Progenitor cell of endocrine pancreas (in vitro differentiated cells): ENCODE data around the gene PIM1. TPM values are rescaled to one million over a fixed set of nuclear protein-coding genes. Genes with fewer than 3 reads are reported as not detected.

ENCODE experiments used
- DNase-seq: peaks from one replicate; pipeline ENCODE4 v3.0.0; 2021; ENCODE audit warnings: low spot score; ENCODE audit not compliant: unreplicated experiment
- H3K27ac Mint-ChIP-seq: 2 replicates; pipeline ENCODE4 v1.8.0; 2021; ENCODE audit warnings: mild to moderate bottlenecking, moderate library complexity, mixed read lengths
- H3K27me3 Mint-ChIP-seq: 2 replicates; pipeline ENCODE4 v1.8.0; 2021; ENCODE audit warnings: mixed read lengths
- H3K36me3 Mint-ChIP-seq: 2 replicates; pipeline ENCODE4 v1.8.0; 2022; ENCODE audit warnings: mixed read lengths; ENCODE audit not compliant: insufficient read depth
- H3K4me1 Mint-ChIP-seq: 2 replicates; pipeline ENCODE4 v1.8.0; 2021; ENCODE audit warnings: low read depth, mixed read lengths
- H3K4me3 Mint-ChIP-seq: 2 replicates; pipeline ENCODE4 v1.8.0; 2021; ENCODE audit warnings: low read depth, mild to moderate bottlenecking, moderate library complexity, mixed read lengths
- H3K9me3 Mint-ChIP-seq: 2 replicates; pipeline ENCODE4 v1.8.0; 2021; ENCODE audit warnings: low read depth, mixed read lengths
- CTCF ChIP-seq: fragments of 200-600 bp; sonication (generic); IDR thresholded peaks from one replicate; pipeline ENCODE4 v1.5.0; 2021; ENCODE audit warnings: antibody characterized with exemption, mild to moderate bottlenecking; ENCODE audit not compliant: unreplicated experiment
- total RNA-seq: library from RNA; stranded (reverse); gene quantifications from 2 replicates; pipeline ENCODE4 v1.2.1, GENCODE V29; 2021

PIM1 gene
- total RNA-seq, 1 donor from 2014 or later = 19.7 TPM

DNA sequence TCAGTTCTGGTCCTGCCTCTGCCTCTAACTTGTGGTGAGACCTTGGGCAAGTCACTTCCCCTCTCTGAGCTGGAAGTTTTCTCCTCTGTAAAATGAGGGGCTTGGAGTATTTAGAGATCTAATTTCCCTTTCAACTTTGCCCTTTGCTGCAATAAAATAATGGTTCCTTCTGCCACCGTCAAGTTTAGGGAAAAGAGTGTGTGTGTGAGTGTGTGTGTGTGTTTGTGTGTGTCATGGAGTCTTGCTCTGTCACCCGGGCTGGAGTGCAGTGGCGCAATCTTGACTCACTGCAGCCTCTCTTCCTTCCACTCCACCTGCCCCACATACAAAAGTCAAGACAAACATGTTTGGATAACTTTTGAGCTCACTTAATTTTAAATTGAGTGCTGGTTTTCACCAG lies 39.2 kb upstream of the PIM1 start:
- Mint-ChIP-seq H3K4me3 (no peak overlapping the region), H3K27ac (peak overlapping the region; percentile 60), H3K27me3 (no peaks in the 10 kb centered on the region), H3K9me3 (no peaks in the 10 kb centered on the region), H3K4me1 (peaks cover 55% of the 10 kb centered on the region), H3K36me3 (no peaks in the 10 kb centered on the region)
- DNase-seq = no peak
- TF ChIP-seq CTCF = no peak

DNA sequence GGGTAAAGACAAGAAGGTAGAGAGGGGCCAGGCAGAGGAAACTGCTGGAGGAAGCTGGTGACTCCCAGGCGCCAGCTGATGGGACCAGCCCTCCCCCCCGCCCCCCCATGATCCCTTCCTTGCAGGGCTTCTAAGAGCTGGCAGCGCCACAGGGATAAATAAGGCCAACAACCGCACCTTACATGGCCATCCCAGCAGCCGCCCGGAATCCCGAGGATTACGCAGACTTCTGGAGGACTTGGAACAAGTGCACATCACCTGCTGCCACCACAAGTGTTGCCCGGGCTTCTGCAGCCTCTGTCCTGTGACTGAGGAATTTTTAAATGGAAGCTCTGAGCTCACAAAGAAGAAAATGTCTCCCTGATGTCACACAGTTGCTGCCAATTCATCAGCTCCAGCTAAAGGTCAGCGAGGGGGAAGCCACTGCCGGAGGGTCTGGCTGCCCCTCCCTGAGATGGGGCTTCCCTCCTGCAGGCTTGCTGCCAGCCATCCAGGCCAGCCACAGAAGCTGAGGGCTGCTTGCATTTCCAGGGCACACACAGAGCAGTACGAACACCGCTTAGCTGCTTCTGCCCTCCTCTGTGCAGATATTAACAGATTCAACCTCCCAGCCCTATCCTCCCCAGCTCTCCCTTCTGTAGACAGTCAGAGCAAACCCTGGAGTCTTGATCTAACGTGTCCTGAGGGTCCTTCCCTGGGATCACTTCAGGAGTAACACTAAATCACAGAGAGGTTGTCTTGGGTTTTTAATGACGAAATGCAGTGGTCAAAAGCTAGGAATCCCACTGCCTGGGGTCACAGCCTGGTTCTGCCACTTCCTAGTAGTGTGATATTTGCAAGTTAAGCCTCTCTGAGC lies 38.6 kb upstream of the PIM1 start:
- no peaks in the 10 kb centered on the region for H3K27me3 Mint-ChIP-seq
- no peak overlapping the region for H3K4me3 Mint-ChIP-seq
- no peaks in the 10 kb centered on the region for H3K36me3 Mint-ChIP-seq

DNA sequence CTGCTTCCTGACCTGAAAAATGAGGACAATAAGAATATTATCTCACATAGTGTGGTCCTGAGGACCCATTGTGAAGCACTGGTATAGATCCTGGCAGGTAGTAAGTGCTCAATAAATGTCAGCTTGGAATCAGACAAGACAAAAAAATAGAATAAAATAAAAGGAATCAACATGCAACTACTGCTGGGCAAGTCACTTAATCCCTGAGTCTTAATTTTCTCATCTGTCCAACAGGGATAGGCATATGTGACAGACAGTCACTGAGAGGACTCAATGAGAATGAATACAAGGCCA lies 38.0 kb upstream of the PIM1 start:
- Mint-ChIP-seq H3K9me3 (no peaks in the 10 kb centered on the region), H3K27me3 (no peaks in the 10 kb centered on the region), H3K4me1 (peaks cover 54% of the 10 kb centered on the region), H3K27ac (peak overlapping the region; percentile 33), H3K36me3 (no peaks in the 10 kb centered on the region), H3K4me3 (no peak overlapping the region)
- TF ChIP-seq CTCF = no peak
- DNase-seq = no peak

More for the DNA sequence above, 38.6 kb upstream of the PIM1 start:
- TF ChIP-seq CTCF = no peak
- Mint-ChIP-seq H3K27ac (peak overlapping the region; percentile 88), H3K4me1 (peaks cover 52% of the 10 kb centered on the region), H3K9me3 (no peaks in the 10 kb centered on the region)
- no peak for DNase-seq

GRCh38 chr6:37134036-37134395 lies 35.9 kb upstream of the PIM1 start:
- TF ChIP-seq CTCF = no peak
- no peaks in the 10 kb centered on the region for H3K9me3 Mint-ChIP-seq
- no peak overlapping the region for H3K4me3 Mint-ChIP-seq
- H3K27me3 Mint-ChIP-seq = no peaks in the 10 kb centered on the region
- H3K36me3 Mint-ChIP-seq = no peaks in the 10 kb centered on the region
- DNase-seq = no peak
- H3K4me1 Mint-ChIP-seq = peaks cover 51% of the 10 kb centered on the region
- H3K27ac Mint-ChIP-seq = peak overlapping the region; percentile 55

GRCh38 chr6:37134396-37135191 lies 35.4 kb upstream of the PIM1 start:
- no peaks in the 10 kb centered on the region for H3K27me3 Mint-ChIP-seq

More at GRCh38 chr6:37134396-37135191, 35.4 kb upstream of the PIM1 start:
- TF ChIP-seq CTCF = no peak
- Mint-ChIP-seq H3K27ac (peak overlapping the region; percentile 55), H3K4me1 (peaks cover 56% of the 10 kb centered on the region), H3K9me3 (no peaks in the 10 kb centered on the region), H3K4me3 (no peak overlapping the region), H3K36me3 (no peaks in the 10 kb centered on the region)
- DNase-seq = no peak
